A673 (cell line): ENCODE results near the gene CDR2. TPM values are rescaled to one million over a fixed set of nuclear protein-coding genes. Genes with fewer than 3 reads are reported as not detected.

Source experiments
- BruUV-seq: library from RNA; stranded (reverse); fragments of 400-500 nt; replicated peaks from 2 replicates; lab custom pipeline; 2021; lab: Mats Ljungman, UMichigan
- CTCF ChIA-PET: fragments of 300-600 bp; sonication (Branson Sonifier 250); formaldehyde crosslinking; loops from one replicate; lab custom pipeline; 2022; ENCODE audit warnings: antibody characterized with exemption; lab: Charles Lee
- POLR2A ChIA-PET: fragments of 300-600 bp; sonication (Branson Sonifier 250); formaldehyde crosslinking; loops from one replicate; lab custom pipeline; 2022; ENCODE audit warnings: antibody characterized with exemption; ENCODE audit not compliant: low non-redundant PET; lab: Charles Lee
- DNase-seq: peaks from one replicate; pipeline ENCODE4 v3.0.0-alpha.2; 2015; ENCODE audit warnings: low spot score
- H3K27ac ChIP-seq: fragments of 200-600 bp; sonication (generic); 2 replicates; pipeline ENCODE4 v1.5.1; 2016; ENCODE audit warnings: mixed run types, low read depth, mild to moderate bottlenecking, mixed read lengths, antibody characterized with exemption, low read length; ENCODE audit not compliant: poor library complexity, severe bottlenecking
- H3K27me3 ChIP-seq: fragments of 200-600 bp; sonication (generic); replicated peaks from 2 replicates; pipeline ENCODE4 v1.6.1; 2017; ENCODE audit warnings: mixed run types, low read depth, mild to moderate bottlenecking, mixed read lengths, antibody characterized with exemption, low read length; ENCODE audit not compliant: insufficient read depth, poor library complexity
- H3K36me3 ChIP-seq: fragments of 200-600 bp; sonication (generic); 2 replicates; pipeline ENCODE4 v1.6.1; 2016; ENCODE audit warnings: mixed run types, mild to moderate bottlenecking, mixed read lengths, antibody characterized with exemption, low read length; ENCODE audit not compliant: insufficient read depth, poor library complexity, severe bottlenecking
- H3K4me1 ChIP-seq: fragments of 200-600 bp; sonication (generic); 2 replicates; pipeline ENCODE4 v1.6.1; 2017; ENCODE audit warnings: mixed run types, mild to moderate bottlenecking, mixed read lengths, antibody characterized with exemption, low read length; ENCODE audit not compliant: insufficient read depth, poor library complexity, severe bottlenecking
- H3K4me3 ChIP-seq: fragments of 200-600 bp; sonication (generic); 2 replicates; pipeline ENCODE4 v1.5.1; 2016; ENCODE audit warnings: low read depth, mixed run types, mild to moderate bottlenecking, mixed read lengths, low read length; ENCODE audit not compliant: poor library complexity, severe bottlenecking
- H3K9me3 ChIP-seq: fragments of 200-600 bp; sonication (generic); 2 replicates; pipeline ENCODE4 v1.6.1; 2016; ENCODE audit warnings: mixed run types, low read depth, mild to moderate bottlenecking, mixed read lengths, antibody characterized with exemption, low read length; ENCODE audit not compliant: poor library complexity, severe bottlenecking
- EZH2 ChIP-seq: fragments of 200-600 bp; sonication (generic); IDR thresholded peaks from 2 replicates; pipeline ENCODE4 v1.6.1; 2017; ENCODE audit warnings: borderline replicate concordance, low read depth, mild to moderate bottlenecking, mixed read lengths, antibody characterized with exemption, low read length; ENCODE audit not compliant: poor library complexity, severe bottlenecking
- intact Hi-C: fragments of 100-400 bp; cut with micrococcal nuclease; formaldehyde crosslinking; loops from one replicate; pipeline ENCODE4 v1.10.0; 2022; ENCODE audit not compliant: unreplicated experiment
- total RNA-seq: library from RNA; stranded (reverse); gene quantifications from 2 replicates; pipeline ENCODE4 v1.2.3, GENCODE V29; 2021
- TF ChIP-seq, protein P1 (sequence below): fragments of 300-800, 200-600 bp; sonication (generic); conservative IDR thresholded peaks from 2 replicates; pipeline ENCODE4 v1.5.1; 2017; ENCODE audit warnings: low read depth, mild to moderate bottlenecking, antibody characterized with exemption, low read length, moderate library complexity, mixed read lengths

CDR2 gene
- total RNA-seq, 1 experiment from 2014 or later: 40.5 TPM

DNA sequence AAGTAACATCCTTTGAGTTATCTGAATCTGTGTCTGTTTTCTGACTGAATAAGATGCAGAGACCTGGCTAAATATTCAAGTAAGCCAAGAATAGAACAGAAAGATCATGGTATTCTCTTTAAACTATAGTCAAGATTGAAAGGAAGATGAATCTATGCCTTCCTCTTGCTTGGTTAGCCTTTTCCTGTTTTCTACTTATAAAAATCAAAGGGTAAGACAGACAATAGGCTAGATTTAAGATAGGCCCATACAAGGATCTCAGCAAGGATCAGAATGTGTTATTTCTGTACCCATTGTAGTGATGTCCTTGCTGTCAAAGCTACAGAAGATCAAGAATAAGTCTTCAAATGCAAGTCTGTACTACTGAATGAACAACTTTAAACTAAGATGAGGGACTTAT is 7.0 kb upstream of the CDR2 start:
- H3K4me3 ChIP-seq: no peak overlapping the region
- no peak overlapping the region for H3K27ac ChIP-seq
- intact Hi-C loops: no loop called here
- TF ChIP-seq, protein P1, sequence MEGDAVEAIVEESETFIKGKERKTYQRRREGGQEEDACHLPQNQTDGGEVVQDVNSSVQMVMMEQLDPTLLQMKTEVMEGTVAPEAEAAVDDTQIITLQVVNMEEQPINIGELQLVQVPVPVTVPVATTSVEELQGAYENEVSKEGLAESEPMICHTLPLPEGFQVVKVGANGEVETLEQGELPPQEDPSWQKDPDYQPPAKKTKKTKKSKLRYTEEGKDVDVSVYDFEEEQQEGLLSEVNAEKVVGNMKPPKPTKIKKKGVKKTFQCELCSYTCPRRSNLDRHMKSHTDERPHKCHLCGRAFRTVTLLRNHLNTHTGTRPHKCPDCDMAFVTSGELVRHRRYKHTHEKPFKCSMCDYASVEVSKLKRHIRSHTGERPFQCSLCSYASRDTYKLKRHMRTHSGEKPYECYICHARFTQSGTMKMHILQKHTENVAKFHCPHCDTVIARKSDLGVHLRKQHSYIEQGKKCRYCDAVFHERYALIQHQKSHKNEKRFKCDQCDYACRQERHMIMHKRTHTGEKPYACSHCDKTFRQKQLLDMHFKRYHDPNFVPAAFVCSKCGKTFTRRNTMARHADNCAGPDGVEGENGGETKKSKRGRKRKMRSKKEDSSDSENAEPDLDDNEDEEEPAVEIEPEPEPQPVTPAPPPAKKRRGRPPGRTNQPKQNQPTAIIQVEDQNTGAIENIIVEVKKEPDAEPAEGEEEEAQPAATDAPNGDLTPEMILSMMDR: no peak
- TF ChIP-seq EZH2: no peak
- ChIA-PET POLR2A (no interaction called here), CTCF (no interaction called here)
- no peaks in the 10 kb centered on the region for H3K4me1 ChIP-seq
- H3K27me3 ChIP-seq: no peaks in the 10 kb centered on the region
- BruUV-seq: no TSS peak
- DNase-seq: no peak
- no peaks in the 10 kb centered on the region for H3K36me3 ChIP-seq
- H3K9me3 ChIP-seq: no peaks in the 10 kb centered on the region

DNA sequence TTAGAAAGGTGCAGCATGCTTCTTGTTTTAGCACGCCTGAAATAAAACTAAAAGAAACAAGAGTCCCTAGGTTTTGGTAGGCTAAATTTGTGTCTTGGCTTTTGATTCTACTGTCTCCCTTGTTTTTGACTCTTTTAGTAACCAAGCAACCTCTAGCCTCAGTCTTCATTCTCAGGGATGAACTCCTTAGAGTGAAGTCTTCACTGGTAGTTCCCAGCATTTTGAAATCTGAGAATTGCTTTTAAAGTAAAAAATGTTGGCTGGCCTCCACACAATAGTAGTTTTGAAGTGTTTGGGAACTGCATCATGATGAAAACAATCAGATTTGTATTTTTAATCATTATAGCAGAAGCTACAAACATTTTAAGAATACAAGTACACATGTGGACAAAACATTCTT is 6.1 kb upstream of the CDR2 start:
- no peak for DNase-seq
- Histone ChIP-seq H3K9me3 (no peaks in the 10 kb centered on the region), H3K27me3 (no peaks in the 10 kb centered on the region), H3K4me3 (no peak overlapping the region), H3K36me3 (no peaks in the 10 kb centered on the region), H3K27ac (no peak overlapping the region), H3K4me1 (no peaks in the 10 kb centered on the region)
- intact Hi-C loops: no loop called here
- no TSS peak for BruUV-seq
- ChIA-PET CTCF (no interaction called here), POLR2A (no interaction called here)
- TF ChIP-seq, protein P1: no peak
- TF ChIP-seq EZH2: no peak

DNA sequence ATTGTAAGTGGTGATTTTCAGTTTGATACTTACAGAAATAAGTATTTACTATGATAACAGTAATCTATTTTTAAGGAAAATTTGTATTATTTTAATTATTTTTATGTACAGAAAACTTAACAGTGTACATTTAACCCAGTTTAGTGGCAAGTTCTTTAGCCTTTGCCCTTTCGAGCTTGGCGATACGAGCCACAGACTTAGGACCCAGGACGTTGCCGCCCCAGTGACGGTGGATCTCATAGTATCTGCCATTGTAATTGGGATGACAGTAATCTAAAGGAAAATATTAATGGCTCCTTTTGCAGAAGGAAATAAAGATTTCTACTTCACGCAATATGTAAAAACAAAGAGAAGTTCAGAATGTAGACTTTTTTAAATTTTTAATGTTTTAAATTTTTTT is 5.2 kb upstream of the CDR2 start:
- TF ChIP-seq EZH2: no peak
- TF ChIP-seq, protein P1: no peak
- H3K4me1 ChIP-seq: no peaks in the 10 kb centered on the region
- DNase-seq: no peak
- ChIA-PET CTCF (no interaction called here), POLR2A (no interaction called here)
- H3K36me3 ChIP-seq: no peaks in the 10 kb centered on the region
- intact Hi-C loops: no loop called here
- no peaks in the 10 kb centered on the region for H3K27me3 ChIP-seq
- BruUV-seq: no TSS peak
- no peak overlapping the region for H3K4me3 ChIP-seq
- H3K27ac ChIP-seq: no peak overlapping the region
- H3K9me3 ChIP-seq: no peaks in the 10 kb centered on the region
